Non-pigmented ciliary epithelial cell (primary cell): ENCODE data around the gene RTL3.

Experiments used
- DNase-seq: peaks from one replicate; pipeline ENCODE4 v3.0.0-alpha.2; 2010; ENCODE audit warnings: low read depth

RTL3 gene

DNA sequence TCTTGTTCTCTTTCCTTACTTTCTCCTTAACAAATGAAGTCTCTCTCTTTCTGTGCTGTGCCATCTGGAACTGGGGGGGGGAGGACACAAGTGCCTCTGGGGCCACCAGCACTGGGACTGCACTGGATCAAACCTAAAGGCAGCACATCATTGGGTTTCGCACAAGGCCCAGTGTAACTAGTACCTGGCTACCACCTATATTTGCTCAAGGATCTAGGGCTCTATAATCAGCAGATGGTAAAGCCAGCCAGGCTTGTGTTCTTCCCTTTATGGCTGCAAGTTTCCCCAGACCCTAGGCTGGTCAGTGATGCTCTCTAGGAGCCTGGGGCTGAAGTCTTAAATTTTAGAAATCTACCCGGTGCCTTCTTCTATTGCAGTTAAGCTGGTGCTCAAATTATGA is 40.1 kb downstream of the RTL3 start:
- DNase-seq: no peak

DNA sequence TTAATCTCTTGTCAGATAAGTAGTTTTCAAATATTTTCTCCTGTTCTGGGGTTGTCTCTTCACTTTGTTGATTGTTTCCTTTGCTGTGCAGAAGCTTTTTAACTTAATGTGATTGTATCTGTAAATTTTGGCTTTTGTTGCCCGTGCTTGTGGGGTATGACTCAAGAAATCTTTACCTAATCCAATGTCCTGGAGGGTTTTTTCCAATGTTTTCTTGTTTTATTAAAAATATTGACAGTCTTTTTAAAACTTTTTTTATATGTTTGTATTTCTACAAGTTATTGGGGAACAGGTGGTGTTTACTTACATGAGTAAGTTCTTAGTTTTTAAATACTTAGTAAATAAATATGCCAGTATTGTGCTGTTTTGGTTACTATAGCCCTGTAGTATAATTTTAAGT is 44.9 kb downstream of the RTL3 start:
- no peak for DNase-seq
